Measurements from ENCODE around the gene PPP1R12B. TPM values are rescaled to one million over a fixed set of nuclear protein-coding genes. Genes with fewer than 3 reads are reported as not detected.
"Not testable (repeated sequence)": the region's sequence is repeated elsewhere in the genome, so short reads cannot be mapped to it uniquely, and the experiment has no call there.

The PPP1R12B gene
- total RNA-seq, 2 donors from 2014 or later, result 21.6 to 26.0 TPM

- Mint-ChIP-seq H3K36me3 (ENCODE audit: low read depth) (peaks cover 85% of the 10 kb centered on the region), H3K27me3 (no peaks in the 10 kb centered on the region), H3K9me3 (no peaks in the 10 kb centered on the region), H3K4me1 (no peaks in the 10 kb centered on the region), H3K27ac (no peak overlapping the region), H3K4me3 (no peak overlapping the region)
- ATAC-seq (replicated peaks), result no peak
Measured at GRCh38 chr1:202434059-202434458, 85.6 kb downstream of the PPP1R12B start.

- H3K4me1 Mint-ChIP-seq, result no peaks in the 10 kb centered on the region
- no peak for ATAC-seq (replicated peaks)
- H3K4me3 Mint-ChIP-seq, result no peak overlapping the region
- H3K36me3 Mint-ChIP-seq (ENCODE audit: low read depth), result peaks cover 84% of the 10 kb centered on the region
- no peak overlapping the region for H3K27ac Mint-ChIP-seq
- H3K27me3 Mint-ChIP-seq, result no peaks in the 10 kb centered on the region
- no peaks in the 10 kb centered on the region for H3K9me3 Mint-ChIP-seq
Measured at GRCh38 chr1:202438393-202439174, 90.1 kb downstream of the PPP1R12B start.

GRCh38 chr1:202439308-202439707, 90.8 kb downstream of the PPP1R12B start:
- Mint-ChIP-seq H3K4me1 (no peaks in the 10 kb centered on the region), H3K27ac (no peak overlapping the region), H3K4me3 (no peak overlapping the region), H3K9me3 (no peaks in the 10 kb centered on the region), H3K36me3 (ENCODE audit: low read depth) (peaks cover 81% of the 10 kb centered on the region), H3K27me3 (no peaks in the 10 kb centered on the region)
- no peak for ATAC-seq (replicated peaks)

- peaks cover 59% of the 10 kb centered on the region for H3K36me3 Mint-ChIP-seq (ENCODE audit: low read depth)
- not testable (repeated sequence) for H3K27ac Mint-ChIP-seq; H3K27me3 Mint-ChIP-seq; H3K4me1 Mint-ChIP-seq; ATAC-seq (replicated peaks); H3K9me3 Mint-ChIP-seq; H3K4me3 Mint-ChIP-seq
Measured at GRCh38 chr1:202448140-202448539, 99.6 kb downstream of the PPP1R12B start.

GRCh38 chr1:202451641-202452040, 103.1 kb downstream of the PPP1R12B start:
- not testable (repeated sequence) for H3K4me3 Mint-ChIP-seq; H3K27ac Mint-ChIP-seq; H3K27me3 Mint-ChIP-seq; H3K4me1 Mint-ChIP-seq; H3K9me3 Mint-ChIP-seq; ATAC-seq (replicated peaks)
- peaks cover 57% of the 10 kb centered on the region for H3K36me3 Mint-ChIP-seq (ENCODE audit: low read depth)

- ATAC-seq (replicated peaks), result no peak
- Mint-ChIP-seq H3K27me3 (no peaks in the 10 kb centered on the region), H3K4me3 (no peak overlapping the region), H3K27ac (no peak overlapping the region), H3K36me3 (ENCODE audit: low read depth) (peaks cover 60% of the 10 kb centered on the region), H3K9me3 (no peaks in the 10 kb centered on the region), H3K4me1 (peaks cover 12% of the 10 kb centered on the region)
Measured at GRCh38 chr1:202452508-202452907, 104.0 kb downstream of the PPP1R12B start.

GRCh38 chr1:202456372-202457169, 108.1 kb downstream of the PPP1R12B start:
- Mint-ChIP-seq H3K27ac (peak overlapping the region; percentile 20), H3K36me3 (ENCODE audit: low read depth) (peaks cover 33% of the 10 kb centered on the region), H3K4me1 (peaks cover 12% of the 10 kb centered on the region)
- not testable (repeated sequence) for H3K27me3 Mint-ChIP-seq, H3K4me3 Mint-ChIP-seq, H3K9me3 Mint-ChIP-seq
- peak; percentile 91 for ATAC-seq (replicated peaks)

- Mint-ChIP-seq H3K36me3 (ENCODE audit: low read depth) (peaks cover 17% of the 10 kb centered on the region), H3K4me1 (peaks cover 12% of the 10 kb centered on the region)
- not testable (repeated sequence) for H3K27ac Mint-ChIP-seq; H3K9me3 Mint-ChIP-seq; H3K27me3 Mint-ChIP-seq; ATAC-seq (replicated peaks); H3K4me3 Mint-ChIP-seq
Measured at GRCh38 chr1:202458651-202459050, 110.2 kb downstream of the PPP1R12B start.

- H3K9me3 Mint-ChIP-seq; H3K4me3 Mint-ChIP-seq; ATAC-seq (replicated peaks); H3K27me3 Mint-ChIP-seq; H3K27ac Mint-ChIP-seq; H3K36me3 Mint-ChIP-seq (ENCODE audit: low read depth): not testable (repeated sequence)
- peaks cover 12% of the 10 kb centered on the region for H3K4me1 Mint-ChIP-seq
Measured at GRCh38 chr1:202459470-202460142, 111.1 kb downstream of the PPP1R12B start.

GRCh38 chr1:202460143-202460495, 111.6 kb downstream of the PPP1R12B start:
- H3K27me3 Mint-ChIP-seq; ATAC-seq (replicated peaks): not testable (repeated sequence)

GRCh38 chr1:202462342-202463076, 114.0 kb downstream of the PPP1R12B start:
- Mint-ChIP-seq H3K4me3 (no peak overlapping the region), H3K9me3 (no peaks in the 10 kb centered on the region), H3K27ac (no peak overlapping the region), H3K36me3 (ENCODE audit: low read depth) (peaks cover 3% of the 10 kb centered on the region), H3K4me1 (no peaks in the 10 kb centered on the region), H3K27me3 (no peaks in the 10 kb centered on the region)
- ATAC-seq (replicated peaks), result no peak

More at GRCh38 chr1:202460143-202460495, 111.6 kb downstream of the PPP1R12B start:
- H3K4me3 Mint-ChIP-seq; H3K27ac Mint-ChIP-seq; H3K36me3 Mint-ChIP-seq (ENCODE audit: low read depth); H3K9me3 Mint-ChIP-seq: not testable (repeated sequence)
- peaks cover 12% of the 10 kb centered on the region for H3K4me1 Mint-ChIP-seq

- H3K9me3 Mint-ChIP-seq; H3K4me3 Mint-ChIP-seq; ATAC-seq (replicated peaks); H3K27ac Mint-ChIP-seq; H3K27me3 Mint-ChIP-seq; H3K36me3 Mint-ChIP-seq (ENCODE audit: low read depth); H3K4me1 Mint-ChIP-seq: not testable (repeated sequence)
Measured at GRCh38 chr1:202464153-202464742, 115.7 kb downstream of the PPP1R12B start.

- H3K27me3 Mint-ChIP-seq; H3K4me3 Mint-ChIP-seq; ATAC-seq (replicated peaks); H3K36me3 Mint-ChIP-seq (ENCODE audit: low read depth); H3K9me3 Mint-ChIP-seq; H3K27ac Mint-ChIP-seq; H3K4me1 Mint-ChIP-seq: not testable (repeated sequence)
Measured at GRCh38 chr1:202465644-202466270, 117.3 kb downstream of the PPP1R12B start.
